GM12878 (cell line): ENCODE measurements around the gene NR2F1-AS1. TPM values are rescaled to one million over a fixed set of nuclear protein-coding genes. Genes with fewer than 3 reads are reported as not detected.

Experiments used
- ATAC-seq: fragments of 200-7000 bp; cut with Tn5 transposase; 3 replicates; pipeline ENCODE4 v1.9.1; 2020; ENCODE audit warnings: mild to moderate bottlenecking, moderate library complexity
- BruUV-seq: library from RNA; stranded (reverse); fragments of 400-500 nt; replicated peaks from 2 replicates; lab custom pipeline; 2021; lab: Mats Ljungman, UMichigan
- CTCF ChIA-PET: fragments of 300-600 bp; sonication (Branson Sonifier 250); formaldehyde crosslinking; extraction: SDS; loops from one replicate; lab custom pipeline; 2021; ENCODE audit warnings: inconsistent platforms; lab: Yijun Ruan, JAX
- POLR2A ChIA-PET: fragments of 350-600 bp; formaldehyde crosslinking; extraction: SDS; loops from one replicate; lab custom pipeline; 2021; ENCODE audit warnings: inconsistent platforms; lab: Charles Lee
- RAD21 ChIA-PET: fragments of 300-600 bp; sonication (Branson Sonifier 250); formaldehyde crosslinking; loops from one replicate; lab custom pipeline; 2023; ENCODE audit warnings: antibody characterized with exemption; ENCODE audit not compliant: unreplicated experiment; lab: Charles Lee
- SMC1A ChIA-PET: fragments of 300-600 bp; sonication (Branson Sonifier 250); formaldehyde crosslinking; loops from one replicate; lab custom pipeline; 2023; ENCODE audit not compliant: unreplicated experiment, uncharacterized antibody; lab: Charles Lee
- DNase-seq: peaks from one replicate; pipeline ENCODE4 v3.0.0-alpha.2; 2011; ENCODE audit warnings: low read depth, low spot score
- FAIRE-seq: peaks from 3 replicates; lab custom pipeline; 2011; peaks lifted over from hg19 to GRCh38; lab: Jason Lieb, UNC
- H2AFZ ChIP-seq: 2 replicates; pipeline ENCODE4 v1.6.0; 2011; ENCODE audit warnings: low read depth, low read length, control low read depth; ENCODE audit not compliant: control insufficient read depth
- H3K27ac ChIP-seq: 2 replicates; pipeline ENCODE4 v1.5.1; 2011; ENCODE audit warnings: control low read depth; ENCODE audit not compliant: control insufficient read depth, insufficient read depth
- H3K27me3 ChIP-seq, 2 experiments: replicated peaks in 1 of 2; 2 replicates each; pipeline versions ENCODE4 v1.6.0 to v1.6.1; 2011; ENCODE audit warnings: low read length in 1 of 2; ENCODE audit not compliant: control insufficient read depth in 2 of 2, insufficient read depth in 2 of 2
- H3K36me3 ChIP-seq, 2 experiments: 2 replicates each; pipeline ENCODE4 v1.5.1; 2011; ENCODE audit warnings: low read length in 1 of 2; ENCODE audit not compliant: control insufficient read depth in 2 of 2, insufficient read depth in 2 of 2
- H3K4me1 ChIP-seq: 2 replicates; pipeline ENCODE4 v1.6.1; 2011; ENCODE audit warnings: mild to moderate bottlenecking, low read length, moderate library complexity, mixed read lengths; ENCODE audit not compliant: control insufficient read depth, insufficient read depth
- H3K4me2 ChIP-seq: 2 replicates; pipeline ENCODE4 v1.6.0; 2011; ENCODE audit warnings: control low read depth; ENCODE audit not compliant: control insufficient read depth, insufficient read depth
- H3K4me3 ChIP-seq: fragments of 200-600 bp; sonication (generic); 2 replicates; pipeline ENCODE4 v1.5.1; 2016
- H3K79me2 ChIP-seq: 2 replicates; pipeline ENCODE4 v1.6.0; 2011; ENCODE audit warnings: low read length; ENCODE audit not compliant: control insufficient read depth, insufficient read depth
- H3K9ac ChIP-seq: 2 replicates; pipeline ENCODE4 v1.8.0; 2011; ENCODE audit warnings: low read length, control low read depth, mixed read lengths; ENCODE audit not compliant: control insufficient read depth, insufficient read depth
- H3K9me3 ChIP-seq: replicated peaks from 3 replicates; pipeline ENCODE4 v1.5.1; 2011; ENCODE audit warnings: mild to moderate bottlenecking, low read length; ENCODE audit not compliant: control insufficient read depth, insufficient read depth
- H4K20me1 ChIP-seq: 2 replicates; pipeline ENCODE4 v1.6.0; 2011; ENCODE audit not compliant: control insufficient read depth, insufficient read depth
- CBX5 ChIP-seq: sonication (generic); IDR thresholded peaks from 2 replicates; pipeline ENCODE4 v1.6.1; 2016; ENCODE audit warnings: low read depth, moderate library complexity, mild to moderate bottlenecking, inconsistent platforms
- FOXM1 ChIP-seq: IDR thresholded peaks from 2 replicates; pipeline ENCODE4 v1.6.1; 2012; ENCODE audit warnings: low read depth, mild to moderate bottlenecking, inconsistent platforms, low read length, moderate library complexity
- HDGF ChIP-seq: fragments of 450-650 bp; IDR thresholded peaks from 2 replicates; pipeline ENCODE4 v1.6.1; 2016; ENCODE audit warnings: antibody characterized with exemption
- JUNB ChIP-seq: IDR thresholded peaks from 2 replicates; pipeline ENCODE4 v1.6.1; 2016; ENCODE audit warnings: antibody characterized with exemption, mild to moderate bottlenecking
- NFYA ChIP-seq: IDR thresholded peaks from 2 replicates; pipeline ENCODE4 v1.6.1; 2011; ENCODE audit warnings: low read depth, mild to moderate bottlenecking, low read length, improper control_type of control experiment, borderline replicate concordance
- RAD21 ChIP-seq: IDR thresholded peaks from 2 replicates; pipeline ENCODE4 v1.6.1; 2011; ENCODE audit warnings: mild to moderate bottlenecking, low read depth, low read length, moderate library complexity; ENCODE audit not compliant: insufficient read depth
- RUNX3 ChIP-seq: IDR thresholded peaks from 2 replicates; pipeline ENCODE4 v1.6.1; 2012; ENCODE audit warnings: low read length, inconsistent platforms
- WGBS: methylation state at CpG from one replicate; pipeline ENCODE4 v1.1.6; 2016; ENCODE audit warnings: low lambda C conversion rate; ENCODE audit not compliant: insufficient replicate concordance, insufficient coverage; ENCODE audit errors: missing lambda C conversion rate; 5-methylcytosine and 5-hydroxymethylcytosine counted together
- in situ Hi-C: fragments of 300-500 bp; cut with MboI; formaldehyde crosslinking; loops from 9 replicates; pipeline ENCODE4 v1.14.3; 2018; ENCODE audit warnings: mixed read lengths
- intact Hi-C: fragments of 100-400 bp; cut with micrococcal nuclease; formaldehyde crosslinking; loops from one replicate; pipeline ENCODE4 v1.14.2; 2022; ENCODE audit not compliant: unreplicated experiment
- polyA plus RNA-seq, 11 experiments: library from polyadenylated mRNA; depleted of rRNA in 4 of 11; unstranded in 6 of 11; stranded (reverse) in 5 of 11; fragments of >200 nt; fragmentation: Nextera tagmentation in 4 of 11; fragmentation: Illumina TruSeq in 1 of 11; extraction: Ambion mirVana in 4 of 11; extraction: Trizol in 1 of 11; gene quantifications; 1 replicate in 1 of 11; 2 replicates in 10 of 11; pipeline versions ENCODE4 v1.2.1 to v1.2.3, GENCODE V29; 2011 to 2016; ENCODE audit warnings: inconsistent platforms in 2 of 11, missing spikeins in 2 of 11, low read depth in 1 of 11
- total RNA-seq, 4 experiments: library from RNA; depleted of rRNA in 3 of 4; stranded (reverse); fragments of >200 nt in 3 of 4; fragmentation: Illumina TruSeq in 1 of 4; extraction: Trizol in 1 of 4; gene quantifications; 2 replicates each; pipeline versions ENCODE4 v1.2.1 to v1.2.3, GENCODE V29; 2013 to 2021

Gene NR2F1-AS1
- total and polyA plus RNA-seq, 10 of the 15 experiments (the other 5 are each of a cell fraction or from before 2014, with no cell fraction given), result 0.11 to 0.85 (median 0.27) TPM

GRCh38 chr5:93407454-93407853 is 173.6 kb downstream of the NR2F1-AS1 start:
- no peak for ATAC-seq
- RAD21 ChIA-PET, result no interaction called here
- H3K4me1 ChIP-seq, result no peaks in the 10 kb centered on the region

DNA sequence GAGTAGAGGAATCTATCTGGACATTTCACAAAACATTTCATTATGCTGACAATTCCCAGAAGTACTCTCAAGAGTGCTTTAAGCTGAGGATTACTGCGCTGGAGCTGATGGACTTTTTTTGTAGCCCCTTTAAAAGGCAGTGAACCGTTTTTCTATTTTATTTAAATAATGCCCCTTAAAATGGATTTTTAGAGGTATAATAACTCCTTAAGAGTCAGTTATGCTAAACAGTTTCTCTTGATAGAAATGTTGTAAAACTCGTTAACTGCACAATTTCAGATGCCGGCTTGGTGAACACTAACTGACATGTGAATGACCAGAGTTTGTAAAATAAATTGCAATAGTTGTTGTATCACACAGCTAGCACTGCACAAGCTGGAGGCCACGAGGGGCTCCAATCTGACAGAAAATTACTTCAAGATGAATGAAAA is 174.0 kb downstream of the NR2F1-AS1 start:
- CTCF ChIA-PET, result no interaction called here

More at GRCh38 chr5:93407454-93407853, 173.6 kb downstream of the NR2F1-AS1 start:
- CTCF ChIA-PET, result no interaction called here
- Histone ChIP-seq H3K9me3 (no peaks in the 10 kb centered on the region), H3K27me3 (no peaks in the 10 kb centered on the region; a peak in 1 of 4 replicates), H2AFZ (no peak overlapping the region), H3K79me2 (no peaks in the 10 kb centered on the region), H3K36me3 (no peaks in the 10 kb centered on the region), H3K4me2 (no peak overlapping the region), H3K27ac (no peak overlapping the region), H3K9ac (no peak overlapping the region), H3K4me3 (no peak overlapping the region)
- no peak for FAIRE-seq
- DNase-seq, result no peak
- intact Hi-C loops, result no loop called here
- 27% methylated on average over 6 of the region's 6 CpGs for WGBS
- no TSS peak for BruUV-seq
- TF ChIP-seq RUNX3, result no peak
- no peak for TF ChIP-seq FOXM1
- TF ChIP-seq CBX5, result no peak
- TF ChIP-seq, all 136 proteins: peak for 0
- ChIA-PET POLR2A (no interaction called here), SMC1A (no interaction called here)
- in situ Hi-C loops, result no loop called here
- no peaks in the 10 kb centered on the region for H4K20me1 ChIP-seq

More for the DNA sequence above, 174.0 kb downstream of the NR2F1-AS1 start:
- no peaks in the 10 kb centered on the region for H3K79me2 ChIP-seq
- DNase-seq (no peak), ATAC-seq (no peak), FAIRE-seq (no peak)
- no peaks in the 10 kb centered on the region for H3K4me1 ChIP-seq
- no peaks in the 10 kb centered on the region for H3K36me3 ChIP-seq
- H3K9me3 ChIP-seq, result no peaks in the 10 kb centered on the region
- ChIA-PET SMC1A (no interaction called here), RAD21 (no interaction called here), POLR2A (no interaction called here)
- H3K27me3 ChIP-seq, result no peaks in the 10 kb centered on the region; a peak in 1 of 4 replicates
- 52% methylated on average over 5 of the region's 5 CpGs for WGBS
- in situ Hi-C loops (no loop called here), intact Hi-C loops (no loop called here)
- TF ChIP-seq NFYA (no peak), JUNB (no peak), RAD21 (no peak), HDGF (no peak)
- H3K4me3 ChIP-seq, result no peak overlapping the region
- H3K27ac ChIP-seq, result no peak overlapping the region
- H3K4me2 ChIP-seq, result no peak overlapping the region
- H2AFZ ChIP-seq, result no peak overlapping the region
- BruUV-seq, result no TSS peak
- H4K20me1 ChIP-seq, result no peaks in the 10 kb centered on the region
- no peak overlapping the region for H3K9ac ChIP-seq
